NCI-H2171 treated with DMSO at 0.1 percent for 48 hours (cell line): ENCODE data around the gene IQSEC3.
"Not testable (repeated sequence)": the region's sequence is repeated elsewhere in the genome, so short reads cannot be mapped to it uniquely, and the experiment has no call there.

Source experiments
- DNase-seq: peaks from one replicate; lab custom pipeline; 2025; lab: John Stamatoyannopoulos, UW

The IQSEC3 gene

GRCh38 chr12:66428-66781 lies at the start of gene IQSEC3:
Gene IQSEC3 (plus strand): TSS chr12:66767. CDS start chr12:66883, 116 bp downstream.
- not testable (repeated sequence) for DNase-seq

GRCh38 chr12:17370-18340 lies 48.9 kb upstream of the IQSEC3 start:
- DNase-seq = not testable (repeated sequence)

- DNase-seq = not testable (repeated sequence)
Measured at GRCh38 chr12:18821-19567, 47.6 kb upstream of the IQSEC3 start.

- DNase-seq = not testable (repeated sequence)
Measured at GRCh38 chr12:19906-20305, 46.7 kb upstream of the IQSEC3 start.

GRCh38 chr12:20757-21156 lies 45.8 kb upstream of the IQSEC3 start:
- DNase-seq = no peak

GRCh38 chr12:21301-22189 lies 45.0 kb upstream of the IQSEC3 start:
- no peak for DNase-seq

- no peak for DNase-seq
Measured at GRCh38 chr12:22190-22529, 44.4 kb upstream of the IQSEC3 start.

GRCh38 chr12:22530-23201 lies 43.9 kb upstream of the IQSEC3 start:
- no peak for DNase-seq

- DNase-seq = not testable (repeated sequence)
Measured at GRCh38 chr12:27904-28303, 38.7 kb upstream of the IQSEC3 start.

GRCh38 chr12:38775-39174 lies 27.8 kb upstream of the IQSEC3 start:
- DNase-seq = not testable (repeated sequence)

- DNase-seq = not testable (repeated sequence)
Measured at GRCh38 chr12:39555-40265, 26.9 kb upstream of the IQSEC3 start.

GRCh38 chr12:44352-44751 lies 22.2 kb upstream of the IQSEC3 start:
- DNase-seq = not testable (repeated sequence)

GRCh38 chr12:45235-45990 lies 21.2 kb upstream of the IQSEC3 start:
- not testable (repeated sequence) for DNase-seq

GRCh38 chr12:45991-46358 lies 20.6 kb upstream of the IQSEC3 start:
- not testable (repeated sequence) for DNase-seq

- not testable (repeated sequence) for DNase-seq
Measured at GRCh38 chr12:46542-46941, 20.0 kb upstream of the IQSEC3 start.

- DNase-seq = not testable (repeated sequence)
Measured at GRCh38 chr12:47699-48226, 18.8 kb upstream of the IQSEC3 start.

- DNase-seq = not testable (repeated sequence)
Measured at GRCh38 chr12:49149-49548, 17.4 kb upstream of the IQSEC3 start.

GRCh38 chr12:51087-51486 lies 15.5 kb upstream of the IQSEC3 start:
- not testable (repeated sequence) for DNase-seq

GRCh38 chr12:51962-52361 lies 14.6 kb upstream of the IQSEC3 start:
- DNase-seq = not testable (repeated sequence)
